Subcutaneous abdominal adipose tissue (tissue), 5 donors: Measurements from ENCODE around the gene PCDH9.
"Not testable (repeated sequence)": the region's sequence is repeated elsewhere in the genome, so short reads cannot be mapped to it uniquely, and the experiment has no call there.

Source experiments
- H3K27ac ChIP-seq: one replicate; pipeline ENCODE4 v1.7.0; 2013; ENCODE audit warnings: low read depth, mild to moderate bottlenecking, inconsistent platforms, low read length, moderate library complexity
- H3K27me3 ChIP-seq, 5 donors: one replicate each; pipeline ENCODE4 v1.7.0; 2013; ENCODE audit warnings: low read length in 5 of 5, inconsistent platforms in 1 of 5; ENCODE audit not compliant: control insufficient read depth in 5 of 5, insufficient read depth in 4 of 5
- H3K36me3 ChIP-seq, 5 donors: one replicate each; pipeline ENCODE4 v1.7.0; 2013; ENCODE audit warnings: low read length in 5 of 5; ENCODE audit not compliant: control insufficient read depth in 5 of 5, insufficient read depth in 5 of 5
- H3K4me1 ChIP-seq, 5 donors: one replicate each; pipeline ENCODE4 v1.7.0; 2013; ENCODE audit warnings: low read length in 5 of 5, mild to moderate bottlenecking in 3 of 5, moderate library complexity in 1 of 5; ENCODE audit not compliant: control insufficient read depth in 5 of 5, insufficient read depth in 5 of 5
- H3K4me3 ChIP-seq, 5 donors: one replicate each; pipeline ENCODE4 v1.7.0; 2013; ENCODE audit warnings: low read length in 5 of 5, low read depth in 1 of 5
- H3K9ac ChIP-seq, 5 donors: one replicate each; pipeline ENCODE4 v1.7.0; 2013; ENCODE audit warnings: low read length in 5 of 5, mild to moderate bottlenecking in 4 of 5, moderate library complexity in 3 of 5
- H3K9me3 ChIP-seq, 5 donors: one replicate each; pipeline ENCODE4 v1.7.0; 2013; ENCODE audit warnings: low read length in 5 of 5; ENCODE audit not compliant: control insufficient read depth in 5 of 5
- donor health status: healthy.
- donor health status: healthy.
- donor health status: healthy.
- donor health status: healthy.
- donor health status: healthy.

PCDH9 gene

GRCh38 chr13:66887088-66887487 is 343.0 kb downstream of the PCDH9 start:
- Histone ChIP-seq H3K27ac (no peak overlapping the region), H3K9ac (no peak overlapping the region), H3K4me1 (peaks cover 0 to 4% (median 0%) of the 10 kb centered on the region in 5 donors), H3K36me3 (no peaks in the 10 kb centered on the region), H3K27me3 (no peaks in the 10 kb centered on the region), H3K4me3 (no peak overlapping the region), H3K9me3 (no peaks in the 10 kb centered on the region)

- no peak overlapping the region for H3K27ac ChIP-seq
These were observed 343.9 kb downstream of the PCDH9 start for GRCh38 chr13:66886264-66886663.

GRCh38 chr13:66881170-66881569 is 349.0 kb downstream of the PCDH9 start:
- H3K9ac ChIP-seq, H3K27me3 ChIP-seq, H3K36me3 ChIP-seq, H3K4me1 ChIP-seq, H3K9me3 ChIP-seq, H3K4me3 ChIP-seq, H3K27ac ChIP-seq: not testable (repeated sequence)

More at GRCh38 chr13:66886264-66886663, 343.9 kb downstream of the PCDH9 start:
- H3K9me3 ChIP-seq, result no peaks in the 10 kb centered on the region
- no peaks in the 10 kb centered on the region for H3K36me3 ChIP-seq
- H3K4me3 ChIP-seq, result no peak overlapping the region
- H3K9ac ChIP-seq, result no peak overlapping the region
- no peaks in the 10 kb centered on the region for H3K27me3 ChIP-seq
- H3K4me1 ChIP-seq, result peaks cover 0 to 4% (median 0%) of the 10 kb centered on the region in 5 donors

DNA sequence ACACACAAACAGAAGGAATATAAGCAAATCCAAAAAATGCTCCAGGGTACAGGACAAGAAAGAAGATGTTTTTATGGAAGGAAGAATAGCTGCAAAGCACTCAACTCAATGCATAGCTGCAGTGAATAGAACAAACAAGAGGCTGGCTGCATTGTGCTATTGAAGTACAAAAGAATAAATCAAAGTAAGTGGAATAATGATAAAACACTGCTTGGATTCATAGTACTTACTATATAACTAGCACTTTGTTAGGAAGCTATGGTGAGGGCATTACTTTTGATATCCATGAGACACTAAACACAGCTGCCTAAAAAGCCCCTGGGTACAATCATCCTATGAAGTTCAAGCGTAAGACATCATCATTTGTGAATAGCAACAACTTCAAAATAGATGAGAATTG is 350.1 kb downstream of the PCDH9 start:
- H3K4me3 ChIP-seq, result no peak overlapping the region

GRCh38 chr13:66875264-66875663 is 354.9 kb downstream of the PCDH9 start:
- Histone ChIP-seq H3K4me3 (no peak overlapping the region), H3K27ac (no peak overlapping the region), H3K9me3 (no peaks in the 10 kb centered on the region), H3K36me3 (no peaks in the 10 kb centered on the region), H3K4me1 (no peaks in the 10 kb centered on the region), H3K27me3 (no peaks in the 10 kb centered on the region), H3K9ac (no peak overlapping the region)

More for the DNA sequence above, 350.1 kb downstream of the PCDH9 start:
- Histone ChIP-seq H3K27me3 (no peaks in the 10 kb centered on the region), H3K27ac (no peak overlapping the region), H3K36me3 (no peaks in the 10 kb centered on the region), H3K9me3 (no peaks in the 10 kb centered on the region), H3K9ac (no peak overlapping the region), H3K4me1 (no peaks in the 10 kb centered on the region)

DNA sequence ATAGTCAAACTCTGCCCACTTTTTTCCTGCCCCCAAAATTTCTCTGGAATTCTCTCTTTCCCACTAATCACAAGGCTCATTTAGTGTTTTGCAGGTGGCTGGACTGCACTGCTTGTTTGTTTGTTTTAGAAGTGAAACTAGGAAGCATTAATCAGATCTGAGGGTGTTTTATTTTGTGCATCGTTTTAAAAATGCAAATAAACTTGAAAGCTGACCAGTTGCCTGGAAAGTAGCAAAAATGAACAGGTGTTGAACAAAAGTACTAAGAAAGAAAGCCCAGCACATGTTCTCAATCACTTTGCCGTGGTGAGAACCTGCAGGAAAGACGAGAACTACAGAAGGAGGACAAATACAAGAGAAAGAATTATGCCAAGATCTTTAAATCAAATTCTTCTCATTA is 365.5 kb downstream of the PCDH9 start:
- Histone ChIP-seq H3K27ac (no peak overlapping the region), H3K9ac (no peak overlapping the region), H3K36me3 (no peaks in the 10 kb centered on the region), H3K4me1 (peaks cover 3 to 15% (median 11%) of the 10 kb centered on the region in 5 donors), H3K9me3 (no peaks in the 10 kb centered on the region), H3K27me3 (no peaks in the 10 kb centered on the region), H3K4me3 (peak overlapping the region in 1 of 5 donors; percentile 29)

DNA sequence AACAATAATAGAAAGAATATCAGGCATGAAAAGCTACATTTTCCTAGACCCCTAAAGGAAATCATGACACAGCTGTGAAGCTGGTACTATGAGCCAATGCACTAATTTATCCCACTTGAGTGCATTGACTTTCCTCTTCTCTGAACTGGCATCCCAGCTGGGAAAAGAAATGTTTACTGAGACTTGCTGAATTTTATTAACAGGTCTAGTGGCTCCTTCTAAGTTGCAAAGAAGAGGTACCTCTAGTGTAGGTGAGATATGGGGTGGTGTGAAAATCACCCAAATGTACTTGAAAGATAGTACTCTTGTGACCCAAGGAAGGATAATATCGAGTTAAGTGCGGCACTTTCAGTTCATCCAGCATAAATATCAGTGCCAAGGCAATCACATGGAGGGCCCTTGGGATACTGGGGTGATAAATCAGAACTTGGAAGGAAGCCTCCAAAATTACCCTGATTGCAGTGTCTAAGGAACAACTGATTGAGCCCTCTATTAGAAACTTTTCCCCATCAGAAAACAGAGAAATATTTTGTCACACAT is 369.2 kb downstream of the PCDH9 start:
- Histone ChIP-seq H3K4me3 (peak overlapping the region in 2 of 5 donors; percentile 53 to 60), H3K27me3 (no peaks in the 10 kb centered on the region), H3K4me1 (peaks cover 3 to 15% (median 11%) of the 10 kb centered on the region in 5 donors), H3K9ac (peak overlapping the region in 1 of 5 donors; percentile 40), H3K27ac (no peak overlapping the region), H3K36me3 (no peaks in the 10 kb centered on the region), H3K9me3 (no peaks in the 10 kb centered on the region)

- Histone ChIP-seq H3K9me3 (no peaks in the 10 kb centered on the region), H3K4me3 (peak overlapping the region in 2 of 5 donors; percentile 53 to 60), H3K9ac (peak overlapping the region in 1 of 5 donors; percentile 40), H3K36me3 (no peaks in the 10 kb centered on the region), H3K4me1 (peaks cover 3 to 15% (median 11%) of the 10 kb centered on the region in 5 donors), H3K27ac (no peak overlapping the region), H3K27me3 (no peaks in the 10 kb centered on the region)
These were observed 369.9 kb downstream of the PCDH9 start for GRCh38 chr13:66859934-66860877.

DNA sequence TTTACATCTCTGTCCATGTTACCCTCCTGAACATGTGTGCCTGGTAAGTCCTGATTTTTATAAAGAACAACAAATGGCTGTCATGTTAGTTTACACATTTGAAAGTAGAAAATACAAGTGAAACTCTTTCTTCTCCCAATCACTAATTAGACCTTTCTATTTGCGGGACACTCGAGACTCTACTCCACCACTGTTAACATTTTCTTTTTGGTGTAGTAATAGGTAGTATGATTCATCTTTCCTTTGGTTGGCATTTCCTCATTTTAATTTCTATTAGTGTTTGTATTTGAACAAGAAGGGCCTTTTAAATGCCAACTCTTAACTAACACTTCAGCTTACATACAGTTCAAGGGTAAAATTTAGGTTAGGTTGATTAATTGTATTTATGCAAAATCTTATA is 371.1 kb downstream of the PCDH9 start:
- peaks cover 3 to 15% (median 11%) of the 10 kb centered on the region in 5 donors for H3K4me1 ChIP-seq
- no peak overlapping the region for H3K4me3 ChIP-seq
- no peaks in the 10 kb centered on the region for H3K27me3 ChIP-seq
- no peak overlapping the region for H3K27ac ChIP-seq
- no peaks in the 10 kb centered on the region for H3K36me3 ChIP-seq
- no peaks in the 10 kb centered on the region for H3K9me3 ChIP-seq
- no peak overlapping the region for H3K9ac ChIP-seq

DNA sequence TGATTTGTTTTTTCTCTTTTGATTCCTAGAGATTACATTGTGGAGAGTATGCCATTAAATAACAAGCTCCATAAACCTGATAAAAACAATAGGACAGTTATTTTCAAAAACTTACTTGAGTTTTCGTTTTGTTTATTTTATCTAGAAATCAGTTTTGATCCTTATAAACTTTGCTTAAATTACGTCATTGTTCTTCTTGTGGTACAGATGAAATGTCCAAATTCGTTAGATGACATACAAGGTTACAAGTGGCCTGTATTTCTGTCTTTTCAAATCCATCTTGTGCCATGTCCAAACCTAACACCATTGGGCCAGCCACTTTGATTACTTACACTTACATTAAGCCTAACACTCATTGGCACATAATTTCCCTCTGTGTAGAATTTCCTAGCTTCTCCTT is 372.0 kb downstream of the PCDH9 start:
- H3K4me1 ChIP-seq, result peaks cover 3 to 15% (median 11%) of the 10 kb centered on the region in 5 donors
- H3K4me3 ChIP-seq, result no peak overlapping the region
- no peak overlapping the region for H3K27ac ChIP-seq
- H3K9me3 ChIP-seq, result no peaks in the 10 kb centered on the region
- no peak overlapping the region for H3K9ac ChIP-seq
- H3K27me3 ChIP-seq, result no peaks in the 10 kb centered on the region
- no peaks in the 10 kb centered on the region for H3K36me3 ChIP-seq
